GM12872 (cell line): Measurements from ENCODE around the gene CMPK2.
A peak's percentile ranks its signal among the peaks of the same experiment; 100 is the strongest.

Experiments
- CTCF ChIP-seq: IDR thresholded peaks from 3 replicates; pipeline ENCODE4 v1.5.1; 2011; ENCODE audit warnings: low read depth, mild to moderate bottlenecking, low read length, moderate library complexity; ENCODE audit not compliant: insufficient read depth

Gene CMPK2

GRCh38 chr2:6846967-6847681, 18.6 kb downstream of the CMPK2 start:
- TF ChIP-seq CTCF, result no peak

GRCh38 chr2:6846540-6846939, 19.2 kb downstream of the CMPK2 start:
- no peak for TF ChIP-seq CTCF

GRCh38 chr2:6845903-6846302, 19.8 kb downstream of the CMPK2 start:
- 0 out of 3 replicates have a peak, but pooled peaks have one; percentile 20 for TF ChIP-seq CTCF

- TF ChIP-seq CTCF, result no peak
Measured at GRCh38 chr2:6845312-6845711, 20.4 kb downstream of the CMPK2 start.

GRCh38 chr2:6841537-6842287, 24.0 kb downstream of the CMPK2 start:
- no peak for TF ChIP-seq CTCF

GRCh38 chr2:6838673-6839319, 26.9 kb downstream of the CMPK2 start:
- no peak for TF ChIP-seq CTCF

GRCh38 chr2:6835467-6835866, 30.2 kb downstream of the CMPK2 start:
- no peak for TF ChIP-seq CTCF
